H1 (cell line): Measurements from ENCODE around the gene NPSR1. TPM values are rescaled to one million over a fixed set of nuclear protein-coding genes. Genes with fewer than 3 reads are reported as not detected.

Source experiments
- CTCF ChIA-PET: fragments of 300-600 bp; sonication (Branson Sonifier 250); formaldehyde crosslinking; loops from one replicate; lab custom pipeline; 2021; ENCODE audit not compliant: partially characterized antibody; lab: Charles Lee
- POLR2A ChIA-PET: fragments of 300-600 bp; sonication (Branson Sonifier 250); formaldehyde crosslinking; loops from one replicate; lab custom pipeline; 2021; ENCODE audit warnings: inconsistent platforms; ENCODE audit not compliant: partially characterized antibody; lab: Charles Lee
- DNase-seq, 2 experiments: peaks; one replicate each; pipeline versions ENCODE4 v3.0.0 to v3.0.0-alpha.2; 2010 to 2022; ENCODE audit warnings: low spot score in 2 of 2, low read depth in 1 of 2, mixed read lengths in 1 of 2
- FAIRE-seq: peaks from 2 replicates; lab custom pipeline; 2011; peaks lifted over from hg19 to GRCh38; lab: Jason Lieb, UNC
- H2AFZ ChIP-seq: 2 replicates; pipeline ENCODE4 v1.8.1; 2012; ENCODE audit warnings: low read length, inconsistent platforms
- H2AK5ac ChIP-seq: 2 replicates; pipeline ENCODE4 v1.6.1; 2013; ENCODE audit warnings: low read depth, low read length
- H2BK120ac ChIP-seq: replicated peaks from 2 replicates; pipeline ENCODE3; 2013; ENCODE audit warnings: low read depth, low read length, inconsistent platforms
- H2BK12ac ChIP-seq: 2 replicates; pipeline ENCODE4 v1.6.1; 2013; ENCODE audit warnings: low read depth, low read length
- H2BK15ac ChIP-seq: 2 replicates; pipeline ENCODE4 v1.6.1; 2013; ENCODE audit warnings: low read length
- H2BK20ac ChIP-seq: 2 replicates; pipeline ENCODE4 v1.6.1; 2013; ENCODE audit warnings: low read length
- H2BK5ac ChIP-seq: 2 replicates; pipeline ENCODE4 v1.6.1; 2013; ENCODE audit warnings: low read depth, low read length
- H3K14ac ChIP-seq: 2 replicates; pipeline ENCODE4 v1.6.1; 2013; ENCODE audit warnings: inconsistent platforms; ENCODE audit not compliant: insufficient read length
- H3K18ac ChIP-seq: 2 replicates; pipeline ENCODE4 v1.6.1; 2013; ENCODE audit warnings: low read length; ENCODE audit errors: extremely low read depth
- H3K23ac ChIP-seq: 2 replicates; pipeline ENCODE4 v1.6.1; 2013; ENCODE audit warnings: inconsistent platforms; ENCODE audit not compliant: insufficient read length
- H3K23me2 ChIP-seq: 2 replicates; pipeline ENCODE4 v1.6.1; 2013; ENCODE audit warnings: low read depth, low read length
- H3K27ac ChIP-seq: 2 replicates; pipeline ENCODE4 v1.6.1; 2011; ENCODE audit warnings: low read depth, low read length, inconsistent platforms
- H3K27me3 ChIP-seq, 4 experiments: replicated peaks in 1 of 4; 1 replicate in 1 of 4; 2 replicates in 3 of 4; pipeline versions ENCODE4 v1.6.1 to v1.8.1; 2011 to 2013; ENCODE audit warnings: low read length in 3 of 4, mild to moderate bottlenecking in 3 of 4, inconsistent platforms in 2 of 4, mixed read lengths in 2 of 4, moderate library complexity in 1 of 4; ENCODE audit not compliant: control insufficient read depth in 3 of 4, insufficient read depth in 3 of 4; ENCODE audit errors: extremely low read depth in 1 of 4
- H3K36me3 ChIP-seq, 4 experiments: 2 replicates each; pipeline versions ENCODE4 v1.6.1 to v1.8.1; 2011 to 2013; ENCODE audit warnings: mild to moderate bottlenecking in 4 of 4, low read length in 3 of 4, moderate library complexity in 2 of 4, control low read depth in 1 of 4, inconsistent platforms in 1 of 4; ENCODE audit not compliant: insufficient read depth in 4 of 4, control insufficient read depth in 2 of 4
- H3K4ac ChIP-seq: replicated peaks from 2 replicates; pipeline ENCODE3; 2013; ENCODE audit warnings: low read length, low read depth, mixed read lengths, inconsistent platforms; ENCODE audit not compliant: insufficient read length
- H3K4me1 ChIP-seq, 4 experiments: replicated peaks in 1 of 4; 1 replicate in 1 of 4; 2 replicates in 3 of 4; pipeline versions ENCODE4 v1.6.1 to v1.8.1; 2011 to 2013; ENCODE audit warnings: low read length in 3 of 4, inconsistent platforms in 2 of 4, mixed read lengths in 1 of 4; ENCODE audit not compliant: insufficient read depth in 4 of 4, control insufficient read depth in 3 of 4
- H3K4me2 ChIP-seq, 2 experiments: 2 replicates each; pipeline versions ENCODE4 v1.6.1 to v1.8.1; 2011 to 2013; ENCODE audit warnings: low read depth in 2 of 2, low read length in 2 of 2, control low read depth in 1 of 2, inconsistent platforms in 1 of 2, mild to moderate bottlenecking in 1 of 2; ENCODE audit not compliant: insufficient read depth in 1 of 2
- H3K4me3 ChIP-seq, 4 experiments: fragments of 200-600, 300-600 bp in 1 of 4; sonication (generic), shearing (Covaris generic), sonication (Bioruptor Twin) in 1 of 4; 2 replicates each; pipeline versions ENCODE4 v1.5.1 to v1.8.1; 2011 to 2016; ENCODE audit warnings: low read length in 4 of 4, low read depth in 3 of 4, control low read depth in 2 of 4, inconsistent platforms in 2 of 4, mild to moderate bottlenecking in 2 of 4, mixed read lengths in 1 of 4, moderate library complexity in 1 of 4; ENCODE audit not compliant: insufficient read depth in 2 of 4; ENCODE audit errors: extremely low read depth in 1 of 4
- H3K56ac ChIP-seq: replicated peaks from 2 replicates; pipeline ENCODE3; 2013; ENCODE audit warnings: low read depth, mild to moderate bottlenecking, mixed read lengths, low read length, inconsistent platforms; ENCODE audit not compliant: insufficient read length
- H3K79me1 ChIP-seq: 2 replicates; pipeline ENCODE4 v1.6.1; 2013; ENCODE audit warnings: low read depth, low read length, control low read depth
- H3K79me2 ChIP-seq, 2 experiments: 2 replicates each; pipeline versions ENCODE4 v1.6.1 to v1.8.1; 2012 to 2013; ENCODE audit warnings: low read length in 2 of 2, mild to moderate bottlenecking in 2 of 2, inconsistent platforms in 1 of 2; ENCODE audit not compliant: insufficient read depth in 2 of 2, control insufficient read depth in 1 of 2
- H3K9ac ChIP-seq, 4 experiments: replicated peaks in 1 of 4; 1 replicate in 1 of 4; 2 replicates in 3 of 4; pipeline versions ENCODE4 v1.6.1 to v1.8.1; 2011 to 2013; ENCODE audit warnings: low read depth in 3 of 4, low read length in 3 of 4, control low read depth in 2 of 4, mild to moderate bottlenecking in 2 of 4, moderate library complexity in 2 of 4, inconsistent platforms in 1 of 4; ENCODE audit errors: extremely low read depth in 1 of 4
- H3K9me3 ChIP-seq, 2 experiments: 2 replicates each; pipeline versions ENCODE4 v1.6.1 to v1.8.1; 2012 to 2013; ENCODE audit warnings: mild to moderate bottlenecking in 2 of 2, moderate library complexity in 2 of 2, control low read depth in 1 of 2, inconsistent platforms in 1 of 2, low read depth in 1 of 2, low read length in 1 of 2, mixed read lengths in 1 of 2; ENCODE audit not compliant: insufficient read depth in 2 of 2
- H4K20me1 ChIP-seq, 2 experiments: replicated peaks in 1 of 2; 2 replicates each; pipeline versions ENCODE3 to v1.8.1; 2011 to 2013; ENCODE audit warnings: inconsistent platforms in 2 of 2, low read length in 2 of 2, mild to moderate bottlenecking in 1 of 2; ENCODE audit not compliant: insufficient read depth in 2 of 2, control insufficient read depth in 1 of 2
- H4K5ac ChIP-seq: 2 replicates; pipeline ENCODE4 v1.6.1; 2013; ENCODE audit warnings: low read length, low read depth, mixed read lengths, inconsistent platforms; ENCODE audit not compliant: insufficient read length
- H4K8ac ChIP-seq: 2 replicates; pipeline ENCODE4 v1.8.0; 2013; ENCODE audit warnings: mild to moderate bottlenecking, moderate library complexity, low read length, inconsistent platforms; ENCODE audit not compliant: insufficient read depth; ENCODE audit errors: extremely low read depth
- H4K91ac ChIP-seq: replicated peaks from 2 replicates; pipeline ENCODE3; 2013; ENCODE audit warnings: low read length, mixed read lengths, inconsistent platforms; ENCODE audit not compliant: insufficient read length
- CBX5 ChIP-seq: fragments of 300-800, 300-1000 bp; sonication (generic); IDR thresholded peaks from 2 replicates; pipeline ENCODE4 v1.7.1; 2016; ENCODE audit warnings: antibody characterized with exemption, low read length, low read depth
- EP300 ChIP-seq, 2 experiments: IDR thresholded peaks; 1 replicate in 1 of 2; 2 replicates in 1 of 2; pipeline ENCODE4 v1.6.1; 2011 to 2012; ENCODE audit warnings: low read depth in 2 of 2, low read length in 2 of 2, mild to moderate bottlenecking in 2 of 2, borderline replicate concordance in 1 of 2, inconsistent platforms in 1 of 2, moderate library complexity in 1 of 2
- JUN ChIP-seq: IDR thresholded peaks from 2 replicates; pipeline ENCODE4 v1.6.1; 2011; ENCODE audit warnings: low read depth, mild to moderate bottlenecking, improper control_type of control experiment, low read length
- POU5F1 ChIP-seq: IDR thresholded peaks from 2 replicates; pipeline ENCODE4 v1.6.1; 2011; ENCODE audit warnings: low read depth, mild to moderate bottlenecking, low read length, moderate library complexity
- RAD21 ChIP-seq, 2 experiments: IDR thresholded peaks in 1 of 2; conservative IDR thresholded peaks in 1 of 2; 2 replicates each; pipeline ENCODE4 v1.6.1; 2011; ENCODE audit warnings: low read depth in 2 of 2, low read length in 2 of 2, improper control_type of control experiment in 1 of 2, inconsistent platforms in 1 of 2, mild to moderate bottlenecking in 1 of 2, moderate library complexity in 1 of 2
- SIN3A ChIP-seq, 2 experiments: IDR thresholded peaks in 1 of 2; conservative IDR thresholded peaks in 1 of 2; 2 replicates each; pipeline ENCODE4 v1.6.1; 2011 to 2012; ENCODE audit warnings: low read length in 2 of 2, improper control_type of control experiment in 1 of 2, low read depth in 1 of 2, mild to moderate bottlenecking in 1 of 2
- TBP ChIP-seq: IDR thresholded peaks from 2 replicates; pipeline ENCODE4 v1.6.1; 2011; ENCODE audit warnings: low read depth, low read length, improper control_type of control experiment
- WGBS, 2 experiments: shearing (Covaris generic) in 1 of 2; methylation state at CpG; one replicate each; pipeline versions ENCODE4 v1.1.6 to v1.1.7; 2013 to 2015; ENCODE audit warnings: low lambda C conversion rate in 2 of 2, mixed read lengths in 2 of 2, inconsistent platforms in 1 of 2, low coverage in 1 of 2, missing lambda C conversion rate in 1 of 2; ENCODE audit not compliant: insufficient replicate concordance in 2 of 2, insufficient coverage in 1 of 2, insufficient read length in 1 of 2; ENCODE audit errors: extremely low coverage in 1 of 2, missing lambda C conversion rate in 1 of 2; 5-methylcytosine and 5-hydroxymethylcytosine counted together
- polyA plus RNA-seq, 7 experiments: library from polyadenylated mRNA; depleted of rRNA in 3 of 7; stranded (reverse) in 5 of 7; unstranded in 2 of 7; fragments of >200 nt in 5 of 7; fragments of 200-250 nt in 2 of 7; gene quantifications; 1 replicate in 5 of 7; 2 replicates in 1 of 7; 4 replicates in 1 of 7; pipeline versions ENCODE4 v1.2.1 to v1.2.3, GENCODE V29; 2011 to 2013; ENCODE audit warnings: missing spikeins in 2 of 7, mixed read lengths in 2 of 7
- total RNA-seq: library from RNA; stranded (reverse); fragmentation: NEBNext Ultra II Directional; extraction: Animal tissue kit (Norgen Biotek cat#: 25700); gene quantifications from 2 replicates; pipeline ENCODE4 v1.2.1, GENCODE V29; 2021

Gene NPSR1
- total and polyA plus RNA-seq, 2 of the 8 experiments (the other 6 are each of a cell fraction or from before 2014, with no cell fraction given), result not detected

DNA sequence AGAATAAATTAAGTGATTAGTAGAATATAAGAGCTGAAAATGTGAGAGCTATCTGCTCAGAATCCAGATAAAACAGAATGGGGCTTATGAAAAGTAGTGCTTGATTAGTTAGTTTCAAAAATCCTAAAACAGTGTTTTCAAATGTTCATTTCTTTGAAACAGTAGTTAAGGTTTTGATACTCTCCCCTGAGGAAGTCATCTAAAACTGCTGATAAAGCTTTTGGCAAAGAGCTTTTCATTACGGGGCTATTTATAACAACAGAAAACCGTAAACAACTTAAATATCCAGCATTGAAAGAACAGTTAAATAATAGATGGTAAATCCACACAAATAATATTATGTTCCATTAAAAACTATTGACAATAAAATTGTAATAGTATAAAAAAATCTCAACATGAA lies 77.5 kb downstream of the NPSR1 start:
- Histone ChIP-seq H2BK15ac (no peak overlapping the region), H3K4me2 (no peak overlapping the region), H3K56ac (no peak overlapping the region), H2BK120ac (no peak overlapping the region), H4K8ac (no peak overlapping the region), H3K4me1 (no peaks in the 10 kb centered on the region), H3K4ac (no peak overlapping the region), H3K9ac (no peak overlapping the region), H3K27me3 (no peaks in the 10 kb centered on the region), H3K9me3 (no peaks in the 10 kb centered on the region), H3K14ac (no peak overlapping the region), H3K23ac (no peak overlapping the region), H2AFZ (no peak overlapping the region), H3K79me1 (no peaks in the 10 kb centered on the region), H3K23me2 (no peaks in the 10 kb centered on the region), H3K4me3 (no peak overlapping the region), H3K18ac (no peak overlapping the region), H2BK12ac (no peak overlapping the region), H4K91ac (no peak overlapping the region), H3K79me2 (no peaks in the 10 kb centered on the region), H3K27ac (no peak overlapping the region), H2BK5ac (no peak overlapping the region), H2AK5ac (no peak overlapping the region), H3K36me3 (no peaks in the 10 kb centered on the region), H4K5ac (no peak overlapping the region), H4K20me1 (no peaks in the 10 kb centered on the region), H2BK20ac (no peak overlapping the region)
- whole genome bisulfite sequencing, 2 experiments, result 98% methylated on average over 2 of the region's 2 CpGs; no CpG with 5 or more reads in 1 of the 2 experiments
- DNase-seq, result no peak
- TF ChIP-seq CBX5, result no peak
- no peak for TF ChIP-seq TBP
- no peak for TF ChIP-seq POU5F1
- TF ChIP-seq RAD21 (IDR thresholded peaks at IDR 0.05 in 1 of 2, conservative IDR thresholded peaks at IDR 0.05 in 1 of 2; ENCODE audit: low read depth in 2 of 2, low read length in 2 of 2), result no peak
- TF ChIP-seq JUN, result no peak
- TF ChIP-seq SIN3A (conservative IDR thresholded peaks at IDR 0.05 in 1 of 2, IDR thresholded peaks at IDR 0.05 in 1 of 2; ENCODE audit: low read depth in 1 of 2, low read length in 2 of 2), result no peak
- TF ChIP-seq EP300 (IDR thresholded peaks at IDR 0.05; ENCODE audit: borderline replicate concordance in 1 of 2, low read depth in 2 of 2, low read length in 2 of 2), result no peak
- FAIRE-seq, result no peak
- CTCF ChIA-PET, result no interaction called here
- POLR2A ChIA-PET, result no interaction called here
